CD4-positive, alpha-beta T cell treated with Interleukin-12 subunit alpha and Interleukin-12 subunit beta, for 1 hour (primary cell): ENCODE measurements around the gene REEP1.
"Not testable (repeated sequence)": the region's sequence is repeated elsewhere in the genome, so short reads cannot be mapped to it uniquely, and the experiment has no call there.

Source experiments
- DNase-seq: peaks from one replicate; pipeline ENCODE4 v3.0.0-alpha.2; 2020

Gene REEP1

DNA sequence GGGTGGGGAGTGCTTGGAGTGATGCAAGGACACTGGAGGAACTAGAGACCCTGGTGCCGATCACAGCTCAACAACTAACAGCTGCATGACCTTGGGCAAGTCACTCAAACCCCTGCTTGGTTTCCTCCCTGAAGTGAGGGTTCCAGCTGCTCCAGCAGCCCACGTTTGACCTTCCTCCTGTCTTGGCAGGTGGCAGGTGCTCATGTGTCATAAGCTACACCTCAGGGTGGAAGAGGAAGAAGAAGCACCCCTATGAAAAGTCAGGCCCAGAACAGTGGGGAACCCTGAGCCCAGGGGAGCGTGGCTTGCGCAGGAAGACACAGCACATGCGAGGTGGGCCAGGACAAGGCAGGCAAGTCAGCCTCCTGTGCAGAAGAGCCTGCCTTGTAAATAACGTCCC, 95.8 kb downstream of the REEP1 start:
- DNase-seq = no peak

DNA sequence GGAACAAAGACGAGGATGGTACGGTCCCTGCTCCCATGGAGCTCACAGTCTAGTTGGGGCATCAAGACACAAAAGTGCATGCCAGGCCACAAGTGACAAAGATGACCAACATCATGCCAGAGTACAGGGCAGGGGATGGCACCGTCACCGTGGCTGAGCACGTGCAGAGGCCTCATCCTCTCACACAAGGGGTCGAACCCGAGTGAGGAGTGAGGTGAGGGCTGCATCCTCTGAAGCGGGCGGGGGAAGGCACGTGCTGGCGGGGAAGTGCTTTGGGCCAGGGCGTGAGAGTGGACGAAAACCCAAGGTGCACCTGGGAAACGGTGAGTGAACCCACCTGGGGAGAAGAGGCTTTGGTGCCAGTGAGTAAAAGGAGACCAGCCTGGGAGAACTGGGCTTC, 97.2 kb downstream of the REEP1 start:
- no peak for DNase-seq

DNA sequence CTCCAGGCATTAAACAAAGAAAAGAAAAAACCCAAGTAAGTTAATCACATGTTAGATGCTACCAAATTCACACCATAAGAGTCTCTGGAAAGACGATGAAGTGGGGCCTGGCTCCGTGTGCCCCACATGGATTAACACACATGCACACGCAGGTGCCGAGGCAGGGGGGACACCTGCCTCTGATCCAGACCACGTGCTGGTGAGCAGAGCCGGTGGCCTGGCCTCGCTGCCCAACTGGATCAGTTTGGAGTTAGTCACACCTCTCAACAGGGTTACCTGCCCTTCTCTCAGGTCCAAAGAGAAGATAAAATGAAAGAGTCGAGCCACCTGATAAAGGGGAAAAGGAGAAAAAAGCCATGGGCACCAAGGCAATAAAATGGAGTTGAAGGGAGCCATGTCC, 97.7 kb downstream of the REEP1 start:
- DNase-seq = no peak

DNA sequence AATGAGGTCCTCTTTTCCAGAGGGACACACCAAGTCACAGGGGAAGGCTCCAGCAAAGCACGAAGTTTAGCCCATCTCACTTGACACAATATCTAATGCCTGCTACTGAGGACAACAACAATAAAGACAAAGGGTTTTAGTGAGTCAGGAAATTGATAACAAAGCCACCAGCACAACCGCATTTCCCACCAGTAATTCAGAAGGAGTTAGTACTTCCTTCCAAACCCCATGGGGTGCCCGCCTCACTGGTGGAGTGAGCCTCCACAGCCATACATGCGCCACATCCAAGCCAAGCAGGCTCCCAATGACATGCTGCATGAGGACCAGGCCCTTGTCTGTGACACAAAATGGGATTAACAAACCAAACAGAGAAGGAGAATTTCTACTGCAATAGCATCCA, 98.1 kb downstream of the REEP1 start:
- no peak for DNase-seq

DNA sequence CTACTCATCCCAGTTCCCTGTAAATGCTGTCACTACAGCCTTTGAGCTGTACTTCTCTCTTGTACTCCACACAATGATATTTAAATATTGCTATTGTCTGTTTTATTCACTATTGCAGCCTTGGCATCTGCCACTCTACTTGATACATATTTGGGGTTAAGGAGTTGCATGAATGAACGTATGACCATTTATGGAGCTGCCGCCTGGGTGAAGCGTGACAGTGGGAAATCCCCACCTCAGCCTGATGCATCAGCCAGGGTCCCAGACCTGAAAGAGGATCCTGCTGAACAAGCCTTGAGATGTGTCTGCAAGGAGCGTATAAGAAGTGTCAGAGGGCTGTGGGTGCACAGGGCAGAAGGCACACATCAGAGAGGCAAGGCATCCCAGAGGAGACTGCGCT, 99.1 kb downstream of the REEP1 start:
- DNase-seq = peak; percentile 42

DNA sequence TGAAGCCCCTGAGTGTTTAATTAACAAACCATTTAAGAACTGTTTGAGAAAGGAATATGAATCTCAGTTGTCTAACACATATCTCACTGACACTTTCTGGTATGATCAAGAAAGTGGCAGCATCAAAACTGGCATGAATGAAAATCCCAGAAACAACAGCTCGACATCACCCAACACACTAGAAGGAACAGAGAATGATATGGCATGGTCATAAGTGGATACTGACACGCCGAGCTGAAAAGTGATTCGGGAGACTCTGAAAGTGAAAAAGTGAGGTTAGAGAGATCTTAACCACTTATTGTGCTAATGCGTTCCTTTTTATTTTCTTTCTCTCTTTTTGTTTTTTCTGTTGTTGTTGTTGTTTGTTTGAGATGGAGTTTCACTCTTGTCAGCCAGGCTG, 100.3 kb downstream of the REEP1 start:
- DNase-seq = no peak

DNA sequence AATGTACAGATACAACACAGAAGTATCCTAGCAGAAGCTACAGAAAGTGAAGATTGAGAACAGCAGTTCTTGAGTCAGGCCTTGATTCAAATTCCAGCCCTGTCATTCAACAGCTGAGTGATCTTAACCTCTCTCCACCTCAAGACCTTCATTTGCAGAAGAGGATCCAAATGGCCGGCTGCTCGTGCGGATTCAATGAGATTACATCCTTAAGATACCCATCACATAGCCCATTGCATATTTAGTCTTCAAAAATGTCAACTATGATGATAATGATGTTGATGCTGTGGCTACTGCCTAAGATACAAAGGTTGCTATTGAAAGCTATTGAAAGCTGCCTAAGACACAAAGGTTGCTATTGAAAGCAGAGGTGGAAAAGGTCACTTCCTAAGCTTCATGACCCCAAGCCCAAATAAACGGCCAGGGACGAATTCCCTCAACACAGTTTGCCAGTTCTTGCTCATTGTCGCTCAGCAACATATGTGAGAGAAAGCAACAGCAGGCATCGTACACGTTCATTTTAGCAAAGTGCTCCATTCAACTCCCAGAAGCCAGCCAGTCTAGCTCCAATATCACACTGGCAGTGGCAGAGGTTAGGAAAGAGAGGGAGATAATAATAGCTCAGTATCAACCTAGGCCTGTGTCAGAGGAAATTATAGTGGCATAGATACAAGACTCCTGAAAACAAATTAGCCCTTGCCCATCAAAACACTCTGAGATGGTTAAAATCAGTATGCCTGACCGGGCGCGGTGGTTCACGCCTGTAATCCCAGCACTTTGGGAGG, 102.0 kb downstream of the REEP1 start:
- DNase-seq = no peak

DNA sequence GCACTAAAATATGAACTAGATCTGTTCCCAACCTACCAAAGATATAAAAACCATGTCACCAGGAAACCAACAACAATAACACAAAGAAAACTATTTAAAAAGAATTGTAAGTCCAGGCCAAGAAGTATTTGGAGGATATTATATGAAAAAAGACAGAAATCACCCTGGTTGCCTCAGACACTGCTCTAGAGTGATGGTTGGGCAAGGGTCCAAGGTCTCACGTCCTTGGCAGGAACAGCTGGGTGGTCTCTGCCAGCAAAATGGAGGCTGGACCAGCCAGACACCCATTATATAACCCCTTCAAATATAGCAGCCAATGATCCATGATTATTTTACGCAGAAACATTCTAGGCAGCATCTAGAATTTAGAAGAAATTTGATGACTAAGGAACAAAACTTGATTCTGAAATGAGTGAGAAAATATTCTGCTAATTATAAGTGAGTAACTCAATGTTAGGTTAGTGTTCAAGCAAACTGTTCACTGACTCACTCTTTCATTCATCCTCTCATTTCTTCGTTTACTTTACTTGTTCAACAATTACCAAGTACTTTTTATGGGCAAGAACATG, 102.8 kb downstream of the REEP1 start:
- no peak for DNase-seq

DNA sequence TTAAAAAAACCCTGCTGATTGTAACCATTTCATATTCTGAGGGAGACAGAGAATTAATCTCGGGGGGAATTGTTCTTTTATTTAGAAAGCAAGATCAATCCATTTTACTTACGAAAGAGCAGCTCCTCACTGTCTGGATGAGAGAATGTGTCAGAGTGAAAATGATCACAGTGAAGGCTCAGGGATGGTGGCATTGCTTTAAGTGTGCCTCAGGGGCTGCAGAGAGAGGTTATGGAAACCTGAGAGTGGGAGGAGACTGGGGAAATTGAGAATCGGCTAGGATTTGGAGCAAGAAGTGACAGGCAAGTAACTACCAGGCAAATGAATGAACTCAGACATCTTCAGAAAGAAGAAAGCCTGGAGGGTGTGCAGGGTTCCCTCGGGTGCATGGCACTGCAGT, 104.0 kb downstream of the REEP1 start:
- no peak for DNase-seq

DNA sequence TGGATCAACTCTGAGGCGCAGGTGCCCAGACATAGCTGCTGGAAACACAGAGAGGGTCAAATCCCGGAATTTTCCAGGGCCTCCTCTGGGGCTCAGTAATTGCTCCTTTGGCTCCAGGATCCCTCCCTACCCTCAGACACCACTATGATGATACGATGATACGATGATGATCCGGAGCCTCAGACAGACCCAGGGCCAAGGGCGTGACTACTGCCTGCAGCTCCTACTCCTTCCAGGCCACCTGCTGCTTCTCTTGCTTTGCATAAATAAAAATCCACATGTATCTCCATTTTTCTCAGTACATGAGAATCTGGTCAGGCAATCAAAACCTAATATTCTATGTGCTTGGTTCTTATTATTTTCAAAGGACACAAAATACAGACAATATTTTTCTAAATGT, 104.5 kb downstream of the REEP1 start:
- no peak for DNase-seq

DNA sequence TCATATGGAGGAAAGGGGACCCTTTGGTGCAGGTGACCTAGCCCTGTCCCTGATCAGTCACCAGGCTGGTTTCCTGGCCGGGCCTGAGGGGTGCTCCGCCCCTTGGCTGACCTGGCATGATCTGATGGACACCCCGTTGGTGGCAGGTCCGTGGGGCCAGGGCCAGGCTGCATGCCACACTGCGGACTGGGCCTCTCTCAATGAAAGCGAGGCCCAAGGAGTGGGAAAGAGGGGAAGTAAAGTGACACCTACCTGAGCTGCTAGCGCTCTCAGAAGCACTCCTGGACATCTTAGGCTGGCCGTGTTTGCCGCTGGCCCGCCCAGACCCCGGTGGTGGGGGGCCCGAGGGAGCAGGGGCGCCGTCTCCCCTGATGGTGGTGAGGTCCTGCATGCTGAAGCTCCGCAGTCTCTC, 105.0 kb downstream of the REEP1 start:
- DNase-seq = no peak

DNA sequence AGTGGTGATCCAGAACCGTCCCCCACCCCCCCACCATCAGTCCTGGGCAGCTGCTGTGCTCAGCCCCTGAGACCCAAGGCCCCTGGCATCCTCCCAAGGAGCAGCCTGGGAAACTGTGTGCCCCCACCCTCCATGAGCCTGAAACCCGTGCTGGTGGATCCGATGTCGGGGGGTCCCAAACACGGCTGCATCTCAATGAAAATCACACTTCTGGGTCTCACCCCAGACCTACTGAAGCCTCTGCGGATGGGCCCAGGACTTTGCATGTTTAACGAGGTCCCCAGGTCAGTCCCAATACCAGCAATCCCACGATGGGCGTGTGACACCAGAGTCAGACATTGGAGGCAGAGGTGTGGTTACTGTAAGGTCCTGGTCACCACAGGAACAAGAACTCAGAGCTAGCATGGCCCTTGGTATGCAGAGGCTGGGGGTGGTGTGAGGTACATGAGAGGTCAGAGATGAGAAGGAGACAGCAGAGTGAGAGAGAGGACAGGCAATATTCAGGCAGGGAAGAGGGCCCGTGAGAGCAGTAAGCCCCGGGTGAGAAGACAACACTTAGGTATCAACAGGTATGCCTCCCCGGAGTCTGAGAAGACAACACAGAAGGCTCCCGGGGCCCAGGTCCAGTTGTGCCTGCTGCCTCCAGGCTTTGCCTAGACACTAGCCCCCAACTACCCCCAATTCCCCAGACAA, 105.6 kb downstream of the REEP1 start:
- no peak for DNase-seq

DNA sequence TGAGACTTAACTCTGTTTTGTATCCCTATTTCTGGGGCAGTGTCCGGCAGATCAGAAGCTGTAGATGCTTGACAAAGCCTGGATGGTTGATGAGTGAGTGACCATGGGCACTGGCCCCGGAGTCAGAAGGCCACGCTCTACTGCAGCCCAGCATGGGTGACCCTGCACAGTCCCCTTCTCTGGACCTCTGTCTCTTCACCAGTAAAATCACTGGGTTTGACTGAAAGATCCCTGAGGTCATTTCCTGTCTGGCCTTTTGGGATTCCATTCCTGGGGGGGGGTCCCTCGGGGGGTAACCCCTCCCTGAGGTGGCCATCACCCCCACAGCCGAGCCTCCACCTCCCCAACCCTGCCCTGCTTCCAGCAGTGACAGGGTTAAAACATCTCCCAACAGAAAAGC, 106.5 kb downstream of the REEP1 start:
- DNase-seq = no peak

DNA sequence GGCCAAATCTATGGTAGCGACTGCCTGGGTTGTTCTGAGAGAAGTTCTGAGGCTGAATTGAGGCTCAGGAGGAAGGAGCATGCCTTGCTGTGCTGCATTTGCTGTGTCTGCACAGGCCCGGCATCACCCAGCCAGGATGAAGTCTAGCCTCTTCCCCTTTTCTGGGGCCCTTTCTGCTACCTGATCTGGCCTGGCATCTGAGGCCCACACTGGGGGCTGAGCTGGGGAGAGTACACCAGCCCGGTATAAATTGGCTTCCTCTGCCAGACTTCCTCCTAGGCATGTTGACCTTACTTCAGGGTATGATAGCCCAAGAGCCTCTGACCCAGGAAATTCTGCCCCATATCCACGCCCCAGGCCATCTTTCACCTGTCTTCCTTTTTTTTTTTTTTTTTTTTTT, 108.2 kb downstream of the REEP1 start:
- DNase-seq = no peak

DNA sequence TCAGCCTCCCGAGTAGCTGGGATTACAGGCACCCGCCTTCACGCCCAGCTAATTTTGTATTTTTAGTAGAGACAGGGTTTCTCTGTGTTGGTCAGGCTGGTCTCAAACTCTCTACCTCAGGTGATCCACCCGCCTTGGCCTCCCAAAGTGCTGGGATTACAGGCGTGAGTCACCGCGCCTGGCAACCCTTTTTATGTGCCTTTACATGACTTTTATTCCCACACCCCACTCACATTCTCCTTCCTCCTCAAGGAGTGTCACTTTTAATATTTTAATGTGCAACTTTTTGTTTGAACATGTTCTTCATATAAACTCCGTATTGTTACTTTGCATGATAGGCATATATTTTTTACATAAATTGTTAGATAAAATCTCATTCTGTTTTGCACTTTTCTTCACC, 108.9 kb downstream of the REEP1 start:
- not testable (repeated sequence) for DNase-seq

DNA sequence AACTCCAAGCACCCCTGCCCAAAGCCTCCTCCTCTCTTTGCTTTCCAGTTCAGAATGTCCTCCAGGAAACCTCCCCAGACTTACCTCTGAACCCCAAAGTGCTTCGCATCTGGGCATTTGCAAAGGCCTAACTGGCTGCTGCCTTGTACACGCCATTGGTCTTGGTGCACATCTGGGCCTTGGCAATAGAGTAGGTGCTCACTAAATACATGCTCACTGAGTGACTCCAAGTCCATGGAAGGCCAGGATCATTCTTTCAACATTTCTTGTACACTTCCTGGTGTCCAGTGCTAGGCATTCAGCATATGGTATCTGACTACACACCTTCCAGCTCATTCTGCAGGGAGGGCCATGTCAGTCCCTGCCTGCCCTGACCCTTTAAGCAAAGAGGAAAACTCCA, 109.7 kb downstream of the REEP1 start:
- DNase-seq = no peak

DNA sequence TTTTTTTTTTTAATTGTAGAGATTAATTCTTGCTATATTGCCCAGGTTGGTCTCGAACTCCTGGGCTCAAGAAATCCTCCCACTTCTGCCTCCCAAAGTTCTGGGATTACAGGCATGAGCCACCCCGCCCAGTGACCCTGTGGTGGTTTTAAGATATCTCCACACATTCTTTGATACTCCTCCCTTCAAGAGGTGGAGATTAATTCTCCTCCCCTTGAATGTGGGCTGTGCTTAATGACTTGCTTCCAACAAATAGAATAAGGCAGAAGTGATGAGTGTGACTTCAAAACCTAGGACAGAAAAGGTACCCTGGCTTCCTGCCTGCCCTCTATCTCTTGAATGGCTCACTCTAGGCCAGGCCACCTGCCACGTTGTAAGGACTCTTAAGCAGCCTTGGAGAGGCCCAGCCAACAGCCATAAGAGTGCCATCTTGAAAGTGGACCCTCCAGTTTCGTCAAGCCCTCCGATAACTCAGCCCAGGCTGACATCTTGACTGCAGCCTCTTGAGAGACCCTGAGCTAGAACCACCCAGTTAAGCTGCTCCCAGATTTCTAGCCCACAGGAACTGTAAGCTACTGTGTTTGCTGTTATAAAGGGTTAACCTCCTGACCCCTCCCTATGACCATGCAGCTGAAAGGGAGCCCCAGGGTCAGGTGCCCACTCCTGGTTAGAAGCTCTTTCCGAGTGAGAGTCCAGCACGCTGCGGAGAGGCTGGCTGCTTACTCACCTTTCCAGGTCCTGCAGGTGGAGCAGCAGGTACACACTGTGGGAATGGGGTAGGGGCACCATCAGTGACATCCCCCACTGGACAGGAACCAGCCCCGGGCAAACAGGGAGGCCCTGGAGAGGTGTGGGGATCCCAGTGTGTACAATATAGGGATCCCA, 110.5 kb downstream of the REEP1 start:
- DNase-seq = no peak

DNA sequence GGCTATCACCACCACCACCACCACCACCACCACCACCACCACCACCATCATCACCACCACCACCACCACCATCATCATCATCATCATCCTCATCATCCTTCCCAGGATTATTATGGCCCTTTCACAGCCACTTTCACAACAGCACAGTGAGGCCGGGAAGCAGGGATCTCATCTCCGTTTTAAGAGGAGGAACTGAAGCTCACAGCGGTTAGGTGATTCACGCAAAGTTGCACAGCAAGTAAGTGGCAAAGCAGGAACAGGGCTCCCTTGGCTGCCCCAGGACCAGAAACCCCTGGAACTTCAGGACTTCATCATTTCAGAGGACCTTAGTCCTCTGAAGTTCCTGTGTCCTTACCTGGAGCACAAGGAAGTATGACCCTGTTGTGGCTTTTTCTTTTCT, 111.4 kb downstream of the REEP1 start:
- no peak for DNase-seq

DNA sequence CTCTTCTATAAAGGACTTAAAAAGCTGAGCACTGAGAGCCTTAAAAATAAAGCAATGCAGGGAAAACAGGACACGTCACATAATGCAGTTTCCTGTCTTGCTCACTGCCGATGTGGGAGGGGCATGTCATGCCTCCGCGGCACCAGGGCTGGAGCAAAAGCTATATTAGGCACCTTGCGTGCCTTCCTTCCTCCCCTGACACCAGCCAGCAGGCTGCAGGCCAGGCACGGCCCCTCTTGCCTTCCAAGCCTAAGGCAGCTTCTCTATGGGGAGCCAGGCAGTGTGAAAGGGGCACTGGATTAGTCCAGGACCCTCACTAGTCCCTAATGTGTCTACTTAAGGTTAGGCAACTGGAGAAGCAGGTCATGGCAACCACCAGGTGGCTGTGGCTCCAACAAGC, 111.8 kb downstream of the REEP1 start:
- DNase-seq = peak; percentile 37

DNA sequence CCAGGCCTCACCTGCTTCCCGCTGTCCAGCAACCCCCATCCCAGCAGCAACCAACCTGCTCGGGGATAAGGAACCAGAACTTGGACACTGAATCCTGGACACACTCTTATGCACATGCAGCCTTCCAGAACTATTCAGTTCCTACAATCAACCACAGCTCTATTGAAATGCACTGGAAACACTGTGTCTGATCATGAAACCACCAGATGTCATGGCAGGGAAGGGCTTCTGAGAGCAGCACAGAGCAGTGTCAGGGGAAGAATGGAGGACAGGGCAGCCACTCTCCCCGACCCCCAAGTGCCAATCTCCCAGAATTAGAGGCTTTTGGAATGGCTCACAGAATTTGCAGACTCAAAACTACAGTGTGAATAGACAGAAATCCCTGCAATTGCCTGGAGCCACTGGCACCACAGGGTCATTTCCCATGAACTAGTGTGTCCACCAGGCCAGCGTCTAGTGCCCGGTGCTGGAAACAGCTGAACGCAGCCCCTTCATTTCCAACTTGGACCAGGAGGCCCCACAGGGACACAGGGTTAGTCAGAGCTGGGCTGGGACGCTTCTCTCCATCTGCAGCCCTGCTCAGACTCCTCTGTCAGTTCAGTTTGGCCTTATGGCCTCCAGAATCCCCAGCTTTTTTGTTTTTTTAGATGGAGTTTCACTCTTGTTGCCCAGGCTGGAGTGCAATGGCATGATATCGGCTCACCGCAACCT, 112.6 kb downstream of the REEP1 start:
- DNase-seq = no peak

DNA sequence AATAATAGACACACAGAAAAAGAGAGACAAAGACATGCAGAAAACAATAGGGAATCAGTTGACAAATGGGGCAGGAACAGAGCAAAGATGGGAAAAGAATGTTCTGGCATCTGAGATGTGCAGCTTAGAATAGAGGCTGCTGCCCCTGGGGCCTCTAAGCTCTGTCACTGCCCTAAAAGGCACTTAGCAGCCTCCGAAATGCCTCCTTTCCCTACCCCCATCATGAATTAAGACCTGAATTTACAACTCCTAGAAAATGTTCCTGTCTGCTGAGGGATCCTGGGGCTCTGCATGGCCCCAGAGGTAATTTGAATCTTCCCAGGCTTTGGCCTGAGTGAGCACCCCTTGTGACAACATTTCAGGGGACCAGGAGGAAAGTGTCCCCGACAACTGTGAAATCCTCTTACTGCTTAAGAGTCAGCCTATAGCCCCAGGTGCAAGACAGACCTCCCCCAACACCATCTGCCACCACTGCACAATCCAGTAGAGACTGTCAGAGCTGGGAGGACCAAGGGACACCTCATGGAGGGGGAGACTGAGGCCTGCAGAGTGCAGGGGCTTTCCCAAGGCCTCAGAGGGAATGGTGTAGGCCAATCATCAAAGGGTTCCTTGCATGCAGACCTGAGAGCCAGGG, 113.4 kb downstream of the REEP1 start:
- no peak for DNase-seq
